Measurements from ENCODE around the gene KLHL25.

Gene KLHL25

GRCh38 chr15:85795337-85796305 lies 896 bp upstream of the KLHL25 start:
- H3K27ac ChIP-seq = no peak overlapping the region
- H3K4me3 ChIP-seq = peak overlapping the region; percentile 74
- TF ChIP-seq POLR2AphosphoS5 (IDR thresholded peaks at IDR 0.05; ENCODE audit: borderline replicate concordance, low read depth, low read length) (no peak), EZH2 (IDR thresholded peaks at IDR 0.05) (no peak), FOXP2 (optimal IDR thresholded peaks at IDR 0.05; ENCODE audit: control extremely low read depth, extremely low read length, insufficient read depth) (no peak)
- H3K9me3 ChIP-seq (ENCODE audit: low read depth, low read length) = no peaks in the 10 kb centered on the region
- H3K36me3 ChIP-seq (ENCODE audit: insufficient read depth, low read length) = no peaks in the 10 kb centered on the region
- no peak for DNase-seq (ENCODE audit: low read depth, low spot score)
- H3K9ac ChIP-seq (ENCODE audit: insufficient read length) = peak overlapping the region; percentile 52

DNA sequence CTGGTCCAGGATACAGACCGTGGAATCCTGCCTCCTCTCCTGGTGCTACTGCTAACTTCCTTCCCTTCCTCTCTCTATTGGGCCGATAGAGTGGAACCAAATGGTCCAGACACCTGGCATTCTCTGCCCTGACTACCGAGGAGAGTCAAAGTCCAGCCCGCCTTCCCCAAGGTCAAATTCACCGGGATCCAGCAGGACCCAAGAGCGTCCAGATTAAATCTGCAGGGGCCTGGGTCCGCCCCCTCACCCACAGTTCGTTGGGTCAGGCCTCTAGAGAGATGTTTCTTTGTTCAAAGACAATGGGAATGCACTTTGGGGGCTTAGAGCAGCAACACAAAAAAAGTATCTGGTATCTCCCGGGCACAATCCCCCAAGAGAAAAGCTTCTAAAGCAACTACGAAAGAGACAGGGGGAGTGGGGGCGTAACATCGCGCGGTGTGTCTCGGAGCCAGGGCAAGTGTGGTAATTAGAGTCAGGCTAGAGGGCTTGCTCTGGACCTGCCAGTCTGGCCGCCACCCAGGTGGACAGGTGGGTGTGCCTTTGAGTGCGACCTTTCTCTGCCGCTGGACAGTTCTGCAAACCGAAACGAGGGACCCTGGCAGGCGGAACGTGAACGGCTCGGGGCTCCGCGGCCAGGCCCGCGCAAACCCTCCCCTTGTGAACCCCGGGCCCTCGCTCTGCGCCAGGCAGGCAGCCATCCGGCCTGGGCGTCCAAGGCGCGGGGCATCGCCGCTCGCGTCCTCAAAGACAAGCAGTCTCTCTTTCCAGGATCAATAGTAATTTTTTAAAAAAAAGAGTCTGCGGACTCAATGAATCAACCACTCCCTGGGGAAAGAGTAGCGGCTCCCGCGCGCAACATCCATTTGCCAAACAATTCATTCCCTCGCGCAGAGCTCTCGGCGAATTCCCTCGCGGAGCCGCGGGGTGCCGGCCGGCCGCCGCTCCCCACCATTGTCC lies 806 bp downstream of the KLHL25 start:
- DNase-seq (ENCODE audit: low read depth, low spot score) = no peak
- H3K27ac ChIP-seq = no peak overlapping the region

DNA sequence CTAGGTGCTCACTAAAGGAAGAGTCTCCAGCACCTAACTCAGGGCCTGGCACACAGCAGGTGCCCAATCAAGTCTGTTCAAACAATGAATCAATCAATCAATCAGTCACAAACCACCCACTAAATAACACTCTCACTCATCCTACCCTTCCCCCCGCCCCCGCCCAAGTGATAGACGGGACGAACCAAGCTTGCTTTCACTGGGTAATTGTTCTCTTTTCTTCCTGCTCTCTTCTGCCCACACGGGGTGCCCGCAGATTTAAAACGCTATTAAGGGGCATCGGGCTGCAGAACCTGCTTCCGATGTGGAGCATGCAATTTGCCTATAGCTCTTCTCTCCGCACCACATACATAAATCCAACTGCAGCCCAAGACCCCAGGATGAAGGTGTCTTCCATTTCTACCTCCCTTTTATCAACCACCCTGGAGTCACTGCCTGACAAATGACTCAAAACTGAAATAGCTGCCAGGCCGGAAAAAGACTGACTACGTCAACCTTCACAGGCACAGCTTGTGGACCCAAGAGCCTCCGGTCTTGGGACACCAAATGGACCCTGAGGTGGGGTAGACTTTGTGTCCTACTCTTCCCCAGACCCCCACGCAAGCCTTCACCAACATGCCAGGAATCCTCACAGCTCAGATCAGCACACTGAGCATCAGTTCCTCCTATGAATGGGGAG lies 1.7 kb downstream of the KLHL25 start:
- H3K27ac ChIP-seq = no peak overlapping the region
- no peak for DNase-seq (ENCODE audit: low read depth, low spot score)
- H3K36me3 ChIP-seq (ENCODE audit: insufficient read depth, low read length) = no peaks in the 10 kb centered on the region
- no peak overlapping the region for H3K9ac ChIP-seq (ENCODE audit: insufficient read length)
- H3K4me3 ChIP-seq = peak overlapping the region; percentile 96
- no peaks in the 10 kb centered on the region for H3K9me3 ChIP-seq (ENCODE audit: low read depth, low read length)
- TF ChIP-seq FOXP2 (optimal IDR thresholded peaks at IDR 0.05; ENCODE audit: control extremely low read depth, extremely low read length, insufficient read depth) = no peak
- no peak for TF ChIP-seq EZH2 (IDR thresholded peaks at IDR 0.05)
- no peak for TF ChIP-seq POLR2AphosphoS5 (IDR thresholded peaks at IDR 0.05; ENCODE audit: borderline replicate concordance, low read depth, low read length)

More for the DNA sequence above, 806 bp downstream of the KLHL25 start:
- H3K9me3 ChIP-seq (ENCODE audit: low read depth, low read length) = no peaks in the 10 kb centered on the region
- no peaks in the 10 kb centered on the region for H3K36me3 ChIP-seq (ENCODE audit: insufficient read depth, low read length)
- H3K4me3 ChIP-seq = peak overlapping the region; percentile 96
- TF ChIP-seq POLR2AphosphoS5 (IDR thresholded peaks at IDR 0.05; ENCODE audit: borderline replicate concordance, low read depth, low read length) (no peak), FOXP2 (optimal IDR thresholded peaks at IDR 0.05; ENCODE audit: control extremely low read depth, extremely low read length, insufficient read depth) (no peak), EZH2 (IDR thresholded peaks at IDR 0.05) (no peak)
- H3K9ac ChIP-seq (ENCODE audit: insufficient read length) = peak overlapping the region; percentile 86

GRCh38 chr15:85792102-85792731 lies 2.5 kb downstream of the KLHL25 start:
- no peaks in the 10 kb centered on the region for H3K9me3 ChIP-seq (ENCODE audit: low read depth, low read length)
- no peak overlapping the region for H3K9ac ChIP-seq (ENCODE audit: insufficient read length)
- no peak for TF ChIP-seq POLR2AphosphoS5 (IDR thresholded peaks at IDR 0.05; ENCODE audit: borderline replicate concordance, low read depth, low read length)
- TF ChIP-seq EZH2 (IDR thresholded peaks at IDR 0.05) = no peak
- TF ChIP-seq FOXP2 (optimal IDR thresholded peaks at IDR 0.05; ENCODE audit: control extremely low read depth, extremely low read length, insufficient read depth) = no peak
- no peak overlapping the region for H3K4me3 ChIP-seq
- no peak overlapping the region for H3K27ac ChIP-seq
- no peaks in the 10 kb centered on the region for H3K36me3 ChIP-seq (ENCODE audit: insufficient read depth, low read length)
- DNase-seq (ENCODE audit: low read depth, low spot score) = no peak

GRCh38 chr15:85789496-85789875 lies 5.2 kb downstream of the KLHL25 start:
- Histone ChIP-seq H3K27ac (no peak overlapping the region), H3K4me3 (no peak overlapping the region), H3K9me3 (ENCODE audit: low read depth, low read length) (no peaks in the 10 kb centered on the region), H3K9ac (ENCODE audit: insufficient read length) (no peak overlapping the region), H3K36me3 (ENCODE audit: insufficient read depth, low read length) (no peaks in the 10 kb centered on the region)
- no peak for DNase-seq (ENCODE audit: low read depth, low spot score)
- TF ChIP-seq POLR2AphosphoS5 (IDR thresholded peaks at IDR 0.05; ENCODE audit: borderline replicate concordance, low read depth, low read length) = no peak
- no peak for TF ChIP-seq EZH2 (IDR thresholded peaks at IDR 0.05)
- TF ChIP-seq FOXP2 (optimal IDR thresholded peaks at IDR 0.05; ENCODE audit: control extremely low read depth, extremely low read length, insufficient read depth) = no peak

- Histone ChIP-seq H3K36me3 (ENCODE audit: insufficient read depth, low read length) (no peaks in the 10 kb centered on the region), H3K9me3 (ENCODE audit: low read depth, low read length) (no peaks in the 10 kb centered on the region), H3K27ac (no peak overlapping the region), H3K9ac (ENCODE audit: insufficient read length) (no peak overlapping the region), H3K4me3 (no peak overlapping the region)
- TF ChIP-seq EZH2 (IDR thresholded peaks at IDR 0.05) (no peak), POLR2AphosphoS5 (IDR thresholded peaks at IDR 0.05; ENCODE audit: borderline replicate concordance, low read depth, low read length) (no peak), FOXP2 (optimal IDR thresholded peaks at IDR 0.05; ENCODE audit: control extremely low read depth, extremely low read length, insufficient read depth) (no peak)
- DNase-seq (ENCODE audit: low read depth, low spot score) = no peak
Observed at GRCh38 chr15:85788771-85789495, 5.8 kb downstream of the KLHL25 start.

DNA sequence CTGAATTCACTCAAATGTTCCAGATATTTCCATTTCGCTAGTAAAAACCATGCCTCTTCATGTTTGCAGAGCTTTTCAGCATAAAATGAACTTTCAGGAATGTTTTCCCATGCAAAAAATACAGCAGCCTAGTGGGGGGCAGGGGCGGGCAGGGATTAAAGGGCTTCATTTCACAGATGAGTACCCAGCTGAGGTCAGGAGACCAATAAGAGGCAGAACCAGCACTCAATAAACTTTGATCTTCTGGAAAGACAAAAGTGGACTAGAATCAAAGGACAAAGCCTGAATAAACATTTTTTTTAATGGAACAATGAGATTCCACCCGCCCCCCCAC lies 8.0 kb downstream of the KLHL25 start:
- H3K36me3 ChIP-seq (ENCODE audit: insufficient read depth, low read length) = no peaks in the 10 kb centered on the region
- TF ChIP-seq FOXP2 (optimal IDR thresholded peaks at IDR 0.05; ENCODE audit: control extremely low read depth, extremely low read length, insufficient read depth) = no peak
- no peak for TF ChIP-seq EZH2 (IDR thresholded peaks at IDR 0.05)
- no peak for TF ChIP-seq POLR2AphosphoS5 (IDR thresholded peaks at IDR 0.05; ENCODE audit: borderline replicate concordance, low read depth, low read length)
- no peak for DNase-seq (ENCODE audit: low read depth, low spot score)

More for the DNA sequence above, 8.0 kb downstream of the KLHL25 start:
- Histone ChIP-seq H3K9me3 (ENCODE audit: low read depth, low read length) (no peaks in the 10 kb centered on the region), H3K4me3 (no peak overlapping the region), H3K27ac (no peak overlapping the region), H3K9ac (ENCODE audit: insufficient read length) (no peak overlapping the region)
